Stimulated activated CD8-positive, alpha-beta memory T cell treated with anti-CD3 and anti-CD28 coated beads, Interleukin-15, amount 100 ng/mL, for 1 hour (primary cell): ENCODE measurements around the gene PARP16.

Experiments used
- DNase-seq: peaks from one replicate; pipeline ENCODE4 v3.0.0-alpha.2; 2020; ENCODE audit warnings: low read depth

PARP16 gene

GRCh38 chr15:65286704-65287519 is at the start of gene PARP16:
Gene PARP16, minus strand, starts transcription at chr15:65286883. Its CDS starts 457 bp downstream, at chr15:65286426.
- DNase-seq = peak; percentile 82

DNA sequence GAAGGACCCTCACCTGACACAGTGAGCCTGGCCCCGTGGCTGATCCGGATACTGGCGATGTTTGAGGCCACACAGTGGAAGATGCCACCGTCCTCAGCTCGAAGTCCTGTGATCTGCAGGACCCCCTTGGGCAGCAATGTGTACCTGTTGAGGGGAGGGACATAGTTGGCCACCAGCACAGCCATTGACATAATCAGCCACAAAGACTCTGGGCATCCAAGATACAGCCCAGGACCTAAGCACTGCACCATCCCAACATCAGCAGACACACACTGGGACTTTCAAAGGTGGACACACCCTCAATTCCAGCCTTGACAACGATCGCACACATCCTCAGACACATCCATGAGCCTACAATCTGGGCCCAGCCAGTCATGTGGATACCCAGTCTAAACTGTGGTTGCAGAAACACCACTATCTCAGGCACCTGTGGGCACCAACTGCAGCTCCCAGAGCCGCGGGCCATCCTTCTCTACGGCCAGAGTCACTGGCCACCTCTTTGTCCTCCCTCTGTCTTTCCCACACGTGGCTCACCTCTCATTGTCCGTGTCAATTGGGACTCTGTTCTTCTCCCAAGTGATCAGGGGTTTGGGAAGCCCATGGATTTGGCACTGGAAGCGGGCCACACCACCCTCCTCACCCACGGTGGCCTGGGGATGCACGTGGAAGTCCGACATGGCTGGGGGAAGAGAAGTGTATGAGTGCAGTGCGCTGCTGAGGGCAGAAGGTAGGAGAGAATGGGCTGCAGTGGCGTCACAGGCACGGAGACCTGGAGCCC is 48.8 kb upstream of the PARP16 start:
- no peak for DNase-seq

DNA sequence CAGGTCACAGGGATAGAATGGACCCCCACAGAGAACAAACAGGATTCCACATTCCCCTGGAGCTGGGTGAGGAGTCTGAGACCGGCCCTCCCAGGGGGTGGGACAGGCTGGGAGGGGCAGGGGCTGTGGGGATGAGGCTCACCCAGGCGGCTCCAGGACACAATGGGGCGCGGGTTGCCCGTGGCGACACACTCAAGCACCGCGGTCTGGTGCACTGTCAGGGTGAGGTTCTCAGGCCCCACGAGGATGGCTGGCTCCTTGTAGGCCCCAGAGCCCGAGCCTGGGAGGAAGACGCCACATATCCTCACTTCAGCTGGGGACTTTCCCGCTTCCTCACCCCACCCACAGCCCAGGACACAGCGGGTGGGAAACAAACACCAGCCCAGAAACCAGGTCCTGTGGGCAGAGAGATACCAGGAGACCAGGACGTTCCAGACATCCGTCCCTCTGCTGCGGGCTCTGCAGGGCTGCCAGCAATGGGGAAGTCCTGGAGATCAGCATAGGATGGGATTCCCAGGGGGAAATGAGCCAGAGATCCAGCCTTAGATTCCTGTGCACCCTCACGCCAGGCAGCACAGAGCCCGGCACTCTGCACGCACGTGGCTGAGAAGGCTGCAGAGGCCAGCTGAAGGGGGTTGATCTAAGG is 48.0 kb upstream of the PARP16 start:
- no peak for DNase-seq

DNA sequence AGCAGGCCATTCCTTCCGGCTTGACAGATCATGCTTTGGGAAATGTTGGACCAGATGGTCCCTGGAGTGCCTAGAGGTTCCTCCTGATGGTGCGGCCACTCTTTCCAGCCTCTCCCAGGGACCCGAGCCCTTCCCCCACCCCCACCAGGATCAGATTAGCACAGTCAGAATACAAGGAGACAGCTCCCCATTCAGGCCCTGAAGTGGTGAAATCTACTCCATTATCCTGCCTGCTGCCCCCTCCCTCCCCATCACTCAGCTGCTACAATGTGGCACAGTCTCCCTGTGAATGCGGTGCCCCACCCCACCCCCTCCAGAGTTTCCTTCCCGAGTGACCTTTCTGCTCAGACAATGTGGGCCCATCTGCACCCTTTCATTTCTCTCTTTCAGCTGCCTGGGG is 47.2 kb upstream of the PARP16 start:
- DNase-seq = no peak

DNA sequence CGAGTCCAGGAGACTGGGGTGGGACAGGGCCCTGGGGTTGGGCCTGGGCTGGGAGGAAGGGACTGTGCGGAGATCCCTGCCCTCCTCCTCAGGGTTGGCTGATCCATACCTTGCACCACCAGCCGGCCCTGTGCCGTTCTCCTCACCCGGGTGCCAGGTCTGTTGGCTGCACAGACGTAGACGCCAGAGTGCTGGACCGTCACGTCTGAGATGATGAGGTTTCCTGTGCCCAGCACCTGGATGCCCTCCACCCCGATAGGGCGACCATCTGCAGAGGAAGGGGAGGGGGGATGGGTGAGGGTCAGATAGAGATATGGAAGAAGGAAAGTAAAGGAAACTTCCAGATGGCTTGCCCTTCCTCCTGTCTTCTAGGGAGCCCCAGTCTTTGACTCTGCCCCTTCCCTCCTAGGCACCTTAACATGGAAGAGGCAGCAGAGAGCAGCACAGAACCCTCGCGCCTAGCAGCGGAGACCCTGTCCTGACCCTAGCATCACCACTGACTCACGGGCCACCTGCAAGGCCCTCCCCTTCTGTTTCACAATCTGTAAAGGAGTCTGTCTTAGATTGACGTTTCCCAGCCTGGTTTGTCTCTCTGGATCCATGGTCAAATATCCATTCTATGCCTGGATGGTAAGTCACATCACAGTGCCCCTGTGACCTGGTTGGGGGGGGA is 46.6 kb upstream of the PARP16 start:
- DNase-seq = no peak

DNA sequence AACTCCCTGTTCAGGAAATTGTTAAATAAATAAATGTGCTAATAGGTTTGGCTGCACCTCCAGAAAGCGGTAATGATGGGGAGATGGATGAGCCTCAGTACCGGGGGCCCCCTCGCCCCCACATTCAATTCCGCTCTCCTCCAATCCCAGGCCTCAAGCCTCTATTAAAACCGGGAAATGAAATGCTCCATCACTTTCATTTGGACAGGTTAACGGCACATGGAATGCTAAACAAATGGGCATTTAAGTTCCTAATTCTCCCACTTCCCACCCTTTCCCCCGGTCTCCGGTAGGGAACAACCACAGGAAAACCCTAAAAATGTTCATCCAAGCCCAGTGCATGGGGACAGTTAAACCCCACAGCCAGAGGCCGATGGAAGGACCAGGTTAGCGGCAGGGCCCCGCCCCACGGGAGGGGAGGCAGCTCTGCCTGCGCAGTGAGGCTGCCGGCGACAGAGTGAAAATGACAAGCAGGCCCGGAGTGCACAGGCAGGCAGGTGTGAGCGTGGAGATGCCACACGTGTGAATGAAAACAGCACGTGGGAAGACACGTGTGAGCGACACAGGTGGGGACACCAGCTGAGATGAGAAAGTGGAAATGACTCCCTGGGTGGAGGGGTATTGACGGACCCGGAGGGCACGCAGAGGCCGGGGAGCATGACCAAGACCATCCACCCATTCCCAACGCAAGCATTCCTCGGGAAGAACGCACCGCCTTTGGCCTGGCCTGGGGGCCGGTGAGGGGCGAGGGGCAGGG is 45.9 kb upstream of the PARP16 start:
- DNase-seq = no peak

- no peak for DNase-seq
These were observed 45.1 kb upstream of the PARP16 start for GRCh38 chr15:65331811-65332210.

DNA sequence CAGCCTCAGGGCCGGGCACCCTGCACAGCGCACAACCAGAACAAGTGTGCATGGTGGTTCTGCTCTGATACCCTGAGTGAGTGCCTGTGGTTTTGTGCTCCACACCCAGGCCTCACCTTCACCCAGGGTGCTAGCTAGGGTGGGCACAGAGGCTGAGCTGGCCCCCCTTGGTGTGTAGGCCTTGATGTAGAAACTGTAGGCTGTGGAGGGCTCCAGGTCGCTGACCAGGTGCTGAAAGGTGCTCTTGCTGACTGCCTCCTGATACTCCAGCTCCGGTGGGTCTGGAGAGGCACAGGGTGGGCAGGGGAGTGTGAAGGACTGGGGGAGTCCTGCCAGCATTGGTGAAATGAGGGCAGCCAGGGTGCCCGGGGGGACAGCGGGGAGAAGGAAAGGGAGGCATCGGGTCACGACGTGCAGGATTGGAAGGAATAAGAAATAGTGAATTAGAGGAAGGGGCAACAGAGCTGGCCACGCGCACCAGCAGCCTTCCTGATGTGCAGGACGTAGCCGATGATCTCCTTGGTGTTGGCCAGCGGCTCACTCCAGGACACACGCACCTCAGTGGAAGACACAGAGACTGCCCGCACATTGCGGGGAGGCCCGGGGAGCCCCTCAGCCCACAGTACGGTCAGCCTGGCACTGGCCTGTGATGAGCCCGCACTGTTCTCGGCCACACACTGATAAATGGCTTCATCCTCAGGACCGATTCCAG is 44.4 kb upstream of the PARP16 start:
- DNase-seq = no peak

GRCh38 chr15:65329984-65330735 is 43.5 kb upstream of the PARP16 start:
- DNase-seq = no peak

DNA sequence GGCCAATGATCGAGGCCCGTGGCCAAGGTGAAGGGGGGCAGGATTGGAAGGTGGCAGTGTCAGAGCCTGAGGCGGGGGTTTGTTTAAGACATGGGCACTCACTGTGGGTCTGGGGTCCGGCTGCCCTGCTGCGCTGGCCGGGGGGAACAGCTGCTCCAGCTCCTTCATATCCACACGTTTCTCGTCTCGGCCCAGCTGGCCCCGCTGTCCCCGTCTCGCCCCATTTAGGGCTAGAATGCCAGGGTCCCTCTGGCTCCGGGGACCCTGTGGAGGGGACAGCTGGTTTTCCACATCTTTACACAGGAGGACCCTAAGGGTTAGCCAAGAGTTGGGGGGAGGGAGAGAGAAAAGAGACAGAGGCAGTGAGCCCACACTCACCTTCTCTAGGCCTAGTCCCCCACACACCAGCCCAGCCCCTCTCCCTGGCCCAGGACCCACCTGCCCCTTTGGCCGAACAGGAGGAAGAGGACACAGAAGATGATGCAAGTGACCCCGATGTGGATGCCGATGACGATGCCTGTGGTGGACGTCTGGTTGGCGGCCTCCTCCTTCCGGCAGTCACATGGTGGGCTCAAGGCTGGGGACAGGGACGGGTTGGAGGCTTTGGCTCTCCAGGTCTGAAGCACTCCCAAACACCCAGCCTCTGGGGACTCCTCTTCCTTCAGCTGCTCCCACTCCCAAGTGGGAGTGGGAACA is 42.8 kb upstream of the PARP16 start:
- DNase-seq = no peak

DNA sequence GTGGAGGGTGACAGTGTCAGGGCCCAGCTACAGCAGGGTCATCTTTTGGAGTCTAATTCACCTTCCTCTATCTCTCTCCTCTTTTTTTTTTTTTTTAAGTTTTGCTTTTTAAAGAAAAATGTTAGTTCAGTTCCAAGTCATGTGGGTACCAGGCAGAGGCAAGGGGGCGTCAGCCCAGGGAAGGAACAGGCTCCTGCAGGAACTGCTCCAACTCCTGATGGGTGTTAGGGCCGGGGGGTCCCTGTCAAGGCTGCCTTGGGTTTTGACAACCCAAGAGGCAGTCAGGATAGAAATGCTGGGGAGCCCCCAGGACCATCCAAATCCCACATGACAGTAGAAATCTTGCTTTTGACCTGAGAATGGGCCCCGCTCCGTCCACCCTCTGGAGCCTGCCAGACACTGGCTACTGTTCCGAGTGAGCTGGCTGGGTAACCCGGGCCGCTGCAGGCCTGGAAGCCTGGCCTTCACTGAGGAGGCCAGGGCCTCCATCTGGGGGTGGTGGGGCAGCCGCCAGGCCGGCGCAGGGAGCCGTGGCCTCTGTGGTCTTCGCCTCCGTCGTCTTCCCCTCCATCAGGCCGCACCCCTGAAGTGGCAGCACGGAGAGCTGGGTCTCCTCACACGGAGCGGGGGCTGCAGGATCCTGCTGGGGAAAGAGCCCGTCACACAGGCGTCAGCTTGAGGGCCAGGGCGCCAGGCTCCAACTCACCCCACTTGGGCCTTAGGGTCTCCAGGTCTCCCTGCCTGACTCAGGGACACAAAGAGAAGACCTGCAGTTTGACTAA is 42.0 kb upstream of the PARP16 start:
- DNase-seq = no peak

DNA sequence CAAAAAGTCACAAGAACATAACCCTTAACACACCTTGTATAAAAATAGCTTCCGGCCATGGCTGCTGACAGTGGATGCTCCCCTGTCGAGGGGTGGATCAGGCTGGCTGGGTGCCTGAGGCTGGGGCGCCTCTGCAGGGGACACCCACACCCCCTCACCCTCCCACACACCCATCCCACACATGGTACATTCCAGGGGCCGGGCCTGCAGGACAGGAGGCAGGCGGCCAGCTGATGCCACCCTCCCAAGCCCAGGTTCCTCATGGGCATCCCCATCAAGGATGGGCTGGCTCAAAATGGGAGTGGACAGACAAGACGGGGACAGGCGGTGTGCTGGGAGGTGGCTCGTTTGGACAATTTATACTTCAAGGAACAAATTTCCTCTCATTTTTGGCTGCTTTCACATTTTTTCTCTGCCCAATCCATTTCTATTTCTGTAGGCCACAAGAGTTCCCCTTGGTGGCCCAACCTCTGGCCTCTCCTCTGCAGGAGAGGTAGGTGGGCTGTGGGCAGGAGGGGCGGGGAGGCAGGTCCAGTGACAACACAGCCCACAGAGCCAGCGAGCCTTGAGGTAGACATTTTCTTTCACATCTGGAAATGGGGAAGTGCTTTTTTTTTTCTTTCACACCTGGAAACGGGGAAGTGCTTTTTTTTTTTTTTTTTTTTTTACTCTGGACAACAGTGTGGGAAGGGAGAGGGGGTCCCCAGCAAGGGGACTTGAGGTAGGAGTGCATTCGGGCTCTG is 41.1 kb upstream of the PARP16 start:
- no peak for DNase-seq

DNA sequence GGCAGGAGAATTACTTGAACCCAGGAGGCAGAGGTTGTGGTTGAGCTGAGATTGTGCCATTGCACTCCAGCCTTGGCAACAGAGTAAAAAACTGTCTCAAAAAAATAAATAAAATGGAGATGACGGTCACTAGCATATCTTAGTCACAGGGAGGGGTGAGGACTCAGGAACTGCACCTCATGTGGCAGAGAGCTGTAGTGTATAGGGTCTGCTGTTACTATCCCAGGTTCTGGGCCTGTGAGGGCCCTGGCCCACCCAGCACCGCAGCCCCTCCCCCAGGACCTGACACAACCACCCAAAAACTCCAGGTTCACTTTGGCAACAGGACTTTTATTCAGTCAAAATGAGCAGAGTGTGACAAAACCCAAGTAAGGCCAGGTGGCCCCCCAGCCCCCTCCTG is 40.1 kb upstream of the PARP16 start:
- no peak for DNase-seq

DNA sequence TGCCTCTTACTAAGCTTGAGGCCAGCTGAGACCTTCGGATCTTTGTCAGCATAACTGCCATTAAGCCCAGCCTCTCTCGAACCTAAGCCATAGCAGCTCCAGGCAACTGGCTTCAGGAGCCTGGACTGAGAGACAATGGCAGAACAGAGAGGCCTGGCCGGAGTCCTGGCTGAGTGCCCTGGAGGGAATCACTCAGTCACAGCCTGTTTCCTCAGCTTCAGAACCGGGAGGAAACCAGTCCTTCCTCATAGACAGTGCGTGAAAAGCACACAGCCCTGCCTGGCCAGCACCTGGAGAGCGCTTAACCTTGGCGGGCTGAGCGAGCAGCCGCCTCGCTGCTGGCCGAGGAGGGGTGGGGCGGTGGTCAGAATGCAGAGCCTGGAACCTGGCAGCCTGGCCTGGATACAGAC is 39.4 kb upstream of the PARP16 start:
- no peak for DNase-seq

DNA sequence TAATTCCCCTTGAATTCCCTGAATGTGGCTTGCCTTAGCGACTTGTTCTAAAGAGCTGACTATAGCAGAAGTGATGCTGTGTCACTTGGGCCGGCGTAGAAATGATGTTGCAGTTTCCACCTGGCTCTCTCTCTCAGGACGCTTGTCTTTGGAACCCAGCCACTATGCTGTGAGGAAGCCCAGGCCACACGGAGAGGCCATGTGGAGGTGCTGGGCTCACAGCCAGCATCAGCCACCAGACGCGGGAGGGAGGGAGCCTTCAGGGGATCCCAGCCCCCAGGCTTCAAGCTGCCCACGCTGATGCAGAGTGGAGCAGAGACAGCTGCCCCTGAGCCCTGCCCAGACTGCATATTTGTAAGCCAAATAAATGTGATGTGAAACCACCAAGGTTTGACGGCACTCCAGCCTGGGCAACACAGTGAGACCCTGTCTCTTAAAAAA is 36.4 kb upstream of the PARP16 start:
- no peak for DNase-seq

GRCh38 chr15:65318870-65319356 is 32.2 kb upstream of the PARP16 start:
- DNase-seq = peak; percentile 56

GRCh38 chr15:65312400-65312916 is 25.8 kb upstream of the PARP16 start:
- DNase-seq = no peak

DNA sequence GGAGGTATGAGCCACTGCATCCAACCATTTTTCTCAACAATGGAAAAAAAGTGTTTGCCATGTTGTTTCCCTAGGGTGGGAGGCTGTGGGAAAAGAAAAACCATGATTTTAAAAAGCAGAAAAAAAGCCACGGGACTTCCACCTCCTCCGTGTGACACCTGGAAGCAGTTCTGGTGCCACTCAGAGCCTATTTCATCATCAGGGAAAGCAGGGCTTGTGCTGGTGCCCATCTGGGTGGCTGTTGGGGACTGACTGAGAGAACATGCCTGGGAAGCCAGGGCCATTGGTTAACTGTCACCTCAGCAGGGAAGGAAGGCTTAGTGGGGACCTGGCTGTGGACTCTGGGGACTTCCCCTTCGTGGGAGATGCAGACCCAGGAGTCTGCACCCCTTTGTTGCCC is 25.1 kb upstream of the PARP16 start:
- DNase-seq = no peak
